DND-41 (cell line): ENCODE data around the gene IMPACT.

Experiments used
- EZH2 ChIP-seq: IDR thresholded peaks from 3 replicates; pipeline ENCODE4 v1.6.1; 2012; ENCODE audit warnings: borderline replicate concordance, low read depth, mild to moderate bottlenecking, moderate library complexity, low read length, inconsistent platforms; ENCODE audit not compliant: severe bottlenecking
- TF ChIP-seq, protein P1 (sequence below): IDR thresholded peaks from 2 replicates; pipeline ENCODE4 v1.5.1; 2012; ENCODE audit warnings: borderline replicate concordance, low read length, moderate library complexity, mild to moderate bottlenecking; ENCODE audit not compliant: poor library complexity, severe bottlenecking; ENCODE audit errors: extremely low read depth

DNA sequence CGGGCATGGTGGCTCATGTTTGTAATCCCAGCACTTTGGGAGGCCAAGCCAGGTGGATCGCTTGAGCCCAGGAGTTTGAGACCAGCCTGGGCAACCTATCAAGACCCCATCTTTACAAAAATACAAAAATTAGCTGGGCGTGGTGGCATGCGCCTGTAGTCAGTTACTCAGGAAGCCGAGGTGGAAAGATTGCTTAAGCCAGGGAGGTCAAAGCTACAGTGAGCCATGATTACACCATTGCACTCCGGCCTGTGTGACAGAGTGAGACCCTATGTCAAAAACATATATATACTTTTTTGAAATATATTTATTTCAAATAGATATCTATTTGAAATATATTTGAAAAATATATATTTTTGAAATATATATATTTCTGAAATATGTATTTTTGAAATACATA is 39.8 kb upstream of the IMPACT start:
- TF ChIP-seq, protein P1, sequence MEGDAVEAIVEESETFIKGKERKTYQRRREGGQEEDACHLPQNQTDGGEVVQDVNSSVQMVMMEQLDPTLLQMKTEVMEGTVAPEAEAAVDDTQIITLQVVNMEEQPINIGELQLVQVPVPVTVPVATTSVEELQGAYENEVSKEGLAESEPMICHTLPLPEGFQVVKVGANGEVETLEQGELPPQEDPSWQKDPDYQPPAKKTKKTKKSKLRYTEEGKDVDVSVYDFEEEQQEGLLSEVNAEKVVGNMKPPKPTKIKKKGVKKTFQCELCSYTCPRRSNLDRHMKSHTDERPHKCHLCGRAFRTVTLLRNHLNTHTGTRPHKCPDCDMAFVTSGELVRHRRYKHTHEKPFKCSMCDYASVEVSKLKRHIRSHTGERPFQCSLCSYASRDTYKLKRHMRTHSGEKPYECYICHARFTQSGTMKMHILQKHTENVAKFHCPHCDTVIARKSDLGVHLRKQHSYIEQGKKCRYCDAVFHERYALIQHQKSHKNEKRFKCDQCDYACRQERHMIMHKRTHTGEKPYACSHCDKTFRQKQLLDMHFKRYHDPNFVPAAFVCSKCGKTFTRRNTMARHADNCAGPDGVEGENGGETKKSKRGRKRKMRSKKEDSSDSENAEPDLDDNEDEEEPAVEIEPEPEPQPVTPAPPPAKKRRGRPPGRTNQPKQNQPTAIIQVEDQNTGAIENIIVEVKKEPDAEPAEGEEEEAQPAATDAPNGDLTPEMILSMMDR = no peak
- no peak for TF ChIP-seq EZH2
